IPS-NIHi11 (cell line): ENCODE data around the gene ZNF605.
"Not testable (repeated sequence)": the region's sequence is repeated elsewhere in the genome, so short reads cannot be mapped to it uniquely, and the experiment has no call there.

ENCODE experiments used
- DNase-seq: peaks from one replicate; pipeline ENCODE4 v3.0.0; 2012; ENCODE audit warnings: mixed read lengths, low spot score

Gene ZNF605

GRCh38 chr12:132948146-132949066, 7.7 kb downstream of the ZNF605 start:
- no peak for DNase-seq

- no peak for DNase-seq
Measured at GRCh38 chr12:132946246-132946820, 9.8 kb downstream of the ZNF605 start.

GRCh38 chr12:132945806-132946205, 10.3 kb downstream of the ZNF605 start:
- DNase-seq = no peak

- DNase-seq = no peak
Measured at GRCh38 chr12:132942611-132943010, 13.5 kb downstream of the ZNF605 start.

GRCh38 chr12:132941336-132941954, 14.7 kb downstream of the ZNF605 start:
- no peak for DNase-seq

GRCh38 chr12:132940071-132940719, 15.9 kb downstream of the ZNF605 start:
- no peak for DNase-seq

GRCh38 chr12:132938807-132939206, 17.3 kb downstream of the ZNF605 start:
- DNase-seq = not testable (repeated sequence)

GRCh38 chr12:132937476-132937875, 18.6 kb downstream of the ZNF605 start:
- no peak for DNase-seq

GRCh38 chr12:132936921-132937320, 19.2 kb downstream of the ZNF605 start:
- DNase-seq = not testable (repeated sequence)

GRCh38 chr12:132936163-132936562, 19.9 kb downstream of the ZNF605 start:
- DNase-seq = no peak

- DNase-seq = no peak
Measured at GRCh38 chr12:132926415-132926833, 29.7 kb downstream of the ZNF605 start.

GRCh38 chr12:132925597-132926414, 30.3 kb downstream of the ZNF605 start:
- no peak for DNase-seq

GRCh38 chr12:132924356-132924755, 31.8 kb downstream of the ZNF605 start:
- DNase-seq = no peak

- no peak for DNase-seq
Measured at GRCh38 chr12:132923356-132923909, 32.7 kb downstream of the ZNF605 start.

- no peak for DNase-seq
Measured at GRCh38 chr12:132922676-132923075, 33.4 kb downstream of the ZNF605 start.

- DNase-seq = no peak
Measured at GRCh38 chr12:132921685-132922084, 34.4 kb downstream of the ZNF605 start.

GRCh38 chr12:132918680-132919079, 37.4 kb downstream of the ZNF605 start:
- DNase-seq = no peak

GRCh38 chr12:132909030-132909368, 47.1 kb downstream of the ZNF605 start:
- DNase-seq = no peak

- DNase-seq = peak; percentile 92
Measured at GRCh38 chr12:132908145-132909029, 47.7 kb downstream of the ZNF605 start.

GRCh38 chr12:132907789-132908144, 48.3 kb downstream of the ZNF605 start:
- not testable (repeated sequence) for DNase-seq
